GM18861 (cell line): Measurements from ENCODE around the gene KLHL34.

Experiments used
- ATAC-seq: cut with Tn5 transposase; IDR thresholded peaks from one replicate; pipeline ENCODE4 v1.9.1; 2021; ENCODE audit not compliant: unreplicated experiment

Gene KLHL34

GRCh38 chrX:21658152-21658737 is at the start of gene KLHL34:
TSS of gene KLHL34 (minus strand) at chrX:21658330. CDS start at chrX:21657788, 542 bp downstream.
- no peak for ATAC-seq

GRCh38 chrX:21705225-21705624 is 47.1 kb upstream of the KLHL34 start:
- ATAC-seq: no peak

- no peak for ATAC-seq
These were observed 44.6 kb upstream of the KLHL34 start for GRCh38 chrX:21702725-21703124.

DNA sequence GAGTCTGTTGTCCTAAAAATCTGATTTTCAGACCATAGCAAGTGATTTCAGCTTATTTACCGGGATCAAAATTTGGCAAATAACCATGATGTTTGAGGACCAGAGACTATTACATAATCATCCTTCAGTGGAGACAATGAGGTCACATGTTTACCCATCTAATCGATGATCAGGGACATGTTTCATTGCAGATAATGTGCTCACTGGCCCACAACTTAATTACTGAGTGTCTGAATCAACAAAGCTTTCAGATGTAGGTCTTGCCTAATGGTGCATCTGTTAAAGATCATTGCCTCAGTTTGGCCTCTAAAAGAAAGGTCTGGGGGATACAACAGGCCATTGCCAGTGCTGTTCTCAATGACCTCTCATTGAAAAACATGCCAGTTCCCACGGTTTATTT is 42.8 kb upstream of the KLHL34 start:
- ATAC-seq: no peak

DNA sequence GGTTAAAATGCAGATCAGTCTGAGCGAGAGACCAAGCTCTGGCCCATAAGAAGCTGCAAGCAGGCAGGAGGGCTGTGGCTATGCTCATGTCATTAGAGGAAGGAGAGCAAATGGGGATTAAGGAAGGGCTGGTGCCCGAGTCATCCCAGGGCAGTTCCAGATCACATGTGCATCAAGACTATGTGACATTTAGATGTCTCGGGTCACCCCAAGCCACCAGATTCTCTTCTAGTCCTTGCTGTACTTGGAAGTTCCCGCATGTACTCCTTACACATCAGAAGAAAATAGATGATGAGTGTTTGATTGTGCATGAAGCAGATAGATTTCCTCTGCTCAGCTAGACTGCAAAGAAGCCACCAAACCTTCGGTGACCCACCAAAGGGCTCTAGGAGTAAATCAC is 42.1 kb upstream of the KLHL34 start:
- ATAC-seq: no peak

- ATAC-seq: no peak
These were observed 41.0 kb upstream of the KLHL34 start for GRCh38 chrX:21699136-21699535.

DNA sequence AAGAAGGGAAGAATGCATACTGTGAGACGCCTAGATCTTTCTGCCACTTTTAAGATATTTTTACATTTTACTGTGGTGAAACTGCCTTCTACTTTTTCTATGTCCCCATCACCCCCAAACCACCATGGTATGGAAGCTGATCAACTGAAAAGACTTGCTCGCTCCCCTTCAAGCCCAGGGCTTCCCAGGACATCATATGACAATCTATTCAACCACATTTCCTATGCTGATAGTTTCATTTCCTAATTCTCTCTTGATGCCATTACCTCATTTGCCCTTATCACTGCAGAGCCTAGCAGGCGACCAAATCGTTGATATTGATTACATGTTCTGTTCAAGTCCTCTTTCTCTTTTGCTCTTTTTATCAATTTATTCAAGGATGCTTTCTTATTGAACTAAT is 40.1 kb upstream of the KLHL34 start:
- ATAC-seq: no peak

GRCh38 chrX:21691512-21692018 is 33.4 kb upstream of the KLHL34 start:
- ATAC-seq: no peak

DNA sequence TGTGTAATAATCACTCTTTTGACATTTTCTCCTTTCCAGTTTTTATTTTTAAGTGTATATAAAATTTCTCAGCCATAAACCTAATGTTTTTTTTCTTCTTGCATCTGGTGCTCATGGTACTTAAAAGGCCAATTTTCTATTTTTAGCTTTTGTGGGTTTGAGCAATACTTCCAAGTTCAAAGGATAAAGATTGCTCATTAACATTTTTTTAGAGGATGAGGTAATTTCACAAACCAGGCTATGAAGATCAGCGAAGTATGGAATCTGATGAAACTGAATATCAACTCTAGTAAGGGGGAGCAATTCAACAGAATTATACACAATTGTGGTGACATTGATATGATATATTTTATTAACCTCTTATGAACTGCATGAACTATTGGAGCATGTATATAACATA is 25.8 kb upstream of the KLHL34 start:
- no peak for ATAC-seq

DNA sequence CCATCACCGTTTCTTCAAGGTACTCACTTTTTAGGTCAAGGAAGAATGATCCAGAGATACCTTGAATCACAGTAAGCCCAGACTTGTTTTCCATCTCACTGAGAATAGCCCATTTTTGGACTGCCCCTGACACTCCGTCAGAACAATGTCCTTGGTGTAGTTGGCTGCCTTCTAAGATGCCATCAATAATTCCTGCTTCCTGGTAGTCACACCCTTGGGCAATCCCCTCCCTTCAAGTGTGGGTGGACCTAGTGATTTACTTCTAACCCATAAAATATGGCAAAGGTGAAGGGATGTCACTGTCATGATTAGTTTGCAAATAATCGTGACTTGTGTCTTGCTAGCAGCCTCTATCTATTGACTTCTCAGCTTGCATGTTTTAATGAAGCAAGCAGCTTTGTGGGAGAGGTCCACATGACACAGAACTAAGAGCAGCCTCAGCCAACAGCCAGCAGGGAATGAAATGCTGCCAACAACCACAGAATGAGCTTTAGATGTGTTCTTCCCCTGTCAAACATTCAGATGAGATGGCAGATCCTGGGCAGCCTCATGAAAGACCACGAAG is 20.0 kb upstream of the KLHL34 start:
- ATAC-seq: no peak

DNA sequence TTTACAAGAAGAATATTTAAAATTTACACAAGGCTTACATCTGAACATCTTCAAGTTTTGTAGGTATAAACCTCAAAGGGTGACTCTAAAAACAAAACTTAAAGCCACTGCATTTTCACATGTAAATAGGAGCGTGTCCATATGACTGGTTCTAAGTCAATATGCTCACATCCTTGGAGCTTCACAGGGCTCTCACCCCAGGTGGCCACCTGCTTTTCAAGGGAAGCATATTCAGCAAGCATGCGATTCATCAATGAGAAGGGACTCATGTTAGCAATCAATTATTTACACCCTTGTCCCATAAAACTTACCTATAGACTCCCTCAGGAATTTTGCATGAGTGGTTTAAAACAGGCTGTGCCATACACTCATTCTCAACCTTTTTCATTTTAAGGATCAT is 17.8 kb upstream of the KLHL34 start:
- no peak for ATAC-seq

GRCh38 chrX:21674430-21675186 is 16.5 kb upstream of the KLHL34 start:
- ATAC-seq: no peak

GRCh38 chrX:21666679-21667078 is 8.5 kb upstream of the KLHL34 start:
- ATAC-seq: no peak

- ATAC-seq: no peak
These were observed 8.1 kb upstream of the KLHL34 start for GRCh38 chrX:21666252-21666651.

- no peak for ATAC-seq
These were observed 4.6 kb upstream of the KLHL34 start for GRCh38 chrX:21662761-21663160.

- ATAC-seq: no peak
These were observed 3.2 kb upstream of the KLHL34 start for GRCh38 chrX:21661316-21661715.

GRCh38 chrX:21660156-21660555 is 2.0 kb upstream of the KLHL34 start:
- no peak for ATAC-seq

DNA sequence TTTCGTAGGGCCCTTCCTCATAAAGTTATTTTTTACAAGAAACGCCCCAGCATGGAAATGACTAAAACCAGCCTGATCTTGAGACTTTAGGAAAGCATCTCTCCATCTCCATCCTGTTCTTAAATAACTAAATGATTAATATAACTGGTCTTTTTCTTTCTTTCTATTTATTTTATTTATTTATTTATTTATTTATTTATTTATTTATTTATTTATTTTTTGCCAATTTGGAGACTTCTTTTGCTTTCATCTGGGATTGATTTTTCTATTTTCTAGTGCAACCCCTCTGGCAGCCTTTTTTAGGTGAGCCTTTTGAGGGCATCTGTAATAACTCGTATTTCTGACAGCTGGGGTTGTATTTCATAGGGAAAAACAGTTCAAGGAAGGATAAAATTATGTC is 1.2 kb upstream of the KLHL34 start:
- ATAC-seq: no peak

- ATAC-seq: no peak
These were observed 616 bp upstream of the KLHL34 start for GRCh38 chrX:21658746-21659145.

- ATAC-seq: no peak
These were observed 595 bp downstream of the KLHL34 start for GRCh38 chrX:21657318-21658151.

DNA sequence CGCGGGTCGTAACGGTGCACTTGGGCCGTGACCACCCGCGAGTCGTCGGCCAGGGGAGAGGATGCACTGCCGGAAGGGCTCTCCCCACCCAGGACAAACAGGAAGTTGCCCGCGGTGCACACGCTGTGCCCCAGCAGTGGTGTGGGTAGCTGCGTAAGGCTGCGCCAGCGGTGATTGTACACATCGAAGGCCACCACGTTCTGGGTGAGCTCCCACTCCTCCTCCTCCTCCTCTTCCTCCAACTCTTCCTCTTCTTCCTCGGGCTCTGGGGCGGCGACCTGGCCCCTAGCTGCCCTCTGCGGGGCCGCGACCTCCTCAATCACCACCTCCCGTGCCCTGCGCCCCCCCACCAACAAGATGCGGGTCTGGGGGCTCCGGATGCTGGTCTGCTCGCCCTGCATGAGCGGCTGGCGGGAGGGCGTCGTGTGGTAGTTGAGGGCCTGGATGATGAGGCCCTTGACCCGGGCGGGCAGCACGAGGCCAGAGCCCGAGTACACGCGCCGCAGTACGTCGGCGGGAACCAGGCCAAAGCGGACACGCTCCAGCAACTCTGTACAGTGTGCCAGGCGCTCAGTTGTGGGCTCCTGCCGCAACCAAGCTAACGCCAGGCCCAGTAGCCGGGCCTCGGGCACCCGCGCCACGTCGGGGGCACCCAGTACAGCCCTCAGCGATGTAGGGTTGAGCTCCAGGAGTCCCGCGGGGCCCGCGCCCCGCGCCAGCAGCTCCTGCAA is 1.4 kb downstream of the KLHL34 start:
- no peak for ATAC-seq
